AG04450 (cell line): ENCODE results near the gene INPP5A. TPM values are rescaled to one million over a fixed set of nuclear protein-coding genes. Genes with fewer than 3 reads are reported as not detected.

Source experiments
- CTCF ChIA-PET: fragments of 300-600, 350-600 bp; formaldehyde crosslinking; extraction: SDS; loops from one replicate; lab custom pipeline; 2022; ENCODE audit warnings: antibody characterized with exemption, inconsistent platforms; lab: Charles Lee
- POLR2A ChIA-PET: fragments of 350-600 bp; formaldehyde crosslinking; extraction: SDS; loops from one replicate; lab custom pipeline; 2021; ENCODE audit warnings: antibody characterized with exemption, inconsistent platforms; lab: Yijun Ruan, JAX
- DNase-seq: peaks from one replicate; pipeline ENCODE4 v3.0.0-alpha.2; 2011; ENCODE audit warnings: low read depth, low spot score
- H3K27ac ChIP-seq: one replicate; pipeline ENCODE4 v1.5.1; 2012; ENCODE audit warnings: low read depth, low read length, control low read depth
- H3K27me3 ChIP-seq: one replicate; pipeline ENCODE4 v1.6.0; 2012; ENCODE audit warnings: low read length; ENCODE audit not compliant: control insufficient read depth, insufficient read depth
- H3K4me3 ChIP-seq: 2 replicates; pipeline ENCODE4 v1.5.1; 2011; ENCODE audit warnings: mild to moderate bottlenecking, low read depth, low read length, control low read depth
- H3K9me3 ChIP-seq: 2 replicates; pipeline ENCODE4 v1.5.1; 2012; ENCODE audit warnings: low read length; ENCODE audit not compliant: control insufficient read depth, insufficient read depth
- CTCF ChIP-seq: IDR thresholded peaks from 2 replicates; pipeline ENCODE4 v1.5.1; 2011; ENCODE audit warnings: low read depth, low read length, control low read depth, inconsistent platforms
- polyA plus RNA-seq: library from polyadenylated mRNA; depleted of rRNA; stranded (reverse); fragments of >200 nt; gene quantifications from 2 replicates; pipeline ENCODE4 v1.2.3, GENCODE V29; 2011

Gene INPP5A
- polyA plus RNA-seq, 1 experiment, result 22.5 TPM

- POLR2A ChIA-PET, result no interaction called here
- CTCF ChIA-PET, result interaction anchor here (0.5 to 0.8 kb wide), 3 partner anchors 11 to 85 kb away, joined by 3 read pairs; no protein-coding TSS in a partner anchor
- TF ChIP-seq CTCF, result no peak
Observed at GRCh38 chr10:132528064-132528691, 9.4 kb upstream of the INPP5A start.

GRCh38 chr10:132532179-132532578 is 5.4 kb upstream of the INPP5A start:
- no peak for TF ChIP-seq CTCF
- Histone ChIP-seq H3K27me3 (no peaks in the 10 kb centered on the region), H3K4me3 (no peak overlapping the region), H3K9me3 (peaks cover 9% of the 10 kb centered on the region), H3K27ac (no peak overlapping the region)
- ChIA-PET POLR2A (interaction anchor here (1.9 kb wide), 1 partner anchor 15 kb away, joined by 4 read pairs; no protein-coding TSS in a partner anchor), CTCF (interaction anchor here (1.3 kb wide), 1 partner anchor 78 kb away, joined by 5 read pairs; no protein-coding TSS in a partner anchor)
- no peak for DNase-seq

More at GRCh38 chr10:132528064-132528691, 9.4 kb upstream of the INPP5A start:
- H3K27ac ChIP-seq, result peak overlapping the region; percentile 21
- H3K9me3 ChIP-seq, result peaks cover 9% of the 10 kb centered on the region
- no peak for DNase-seq
- H3K27me3 ChIP-seq, result no peaks in the 10 kb centered on the region
- no peak overlapping the region for H3K4me3 ChIP-seq

GRCh38 chr10:132532749-132533560 is 4.6 kb upstream of the INPP5A start:
- H3K4me3 ChIP-seq, result no peak overlapping the region
- TF ChIP-seq CTCF, result no peak
- no peaks in the 10 kb centered on the region for H3K27me3 ChIP-seq
- peaks cover 4% of the 10 kb centered on the region for H3K9me3 ChIP-seq
- CTCF ChIA-PET, result no interaction called here
- peak; percentile 54 for DNase-seq
- H3K27ac ChIP-seq, result no peak overlapping the region
- POLR2A ChIA-PET, result interaction anchor here (1.9 kb wide), 1 partner anchor 16 kb away, joined by 4 read pairs; no protein-coding TSS in a partner anchor

DNA sequence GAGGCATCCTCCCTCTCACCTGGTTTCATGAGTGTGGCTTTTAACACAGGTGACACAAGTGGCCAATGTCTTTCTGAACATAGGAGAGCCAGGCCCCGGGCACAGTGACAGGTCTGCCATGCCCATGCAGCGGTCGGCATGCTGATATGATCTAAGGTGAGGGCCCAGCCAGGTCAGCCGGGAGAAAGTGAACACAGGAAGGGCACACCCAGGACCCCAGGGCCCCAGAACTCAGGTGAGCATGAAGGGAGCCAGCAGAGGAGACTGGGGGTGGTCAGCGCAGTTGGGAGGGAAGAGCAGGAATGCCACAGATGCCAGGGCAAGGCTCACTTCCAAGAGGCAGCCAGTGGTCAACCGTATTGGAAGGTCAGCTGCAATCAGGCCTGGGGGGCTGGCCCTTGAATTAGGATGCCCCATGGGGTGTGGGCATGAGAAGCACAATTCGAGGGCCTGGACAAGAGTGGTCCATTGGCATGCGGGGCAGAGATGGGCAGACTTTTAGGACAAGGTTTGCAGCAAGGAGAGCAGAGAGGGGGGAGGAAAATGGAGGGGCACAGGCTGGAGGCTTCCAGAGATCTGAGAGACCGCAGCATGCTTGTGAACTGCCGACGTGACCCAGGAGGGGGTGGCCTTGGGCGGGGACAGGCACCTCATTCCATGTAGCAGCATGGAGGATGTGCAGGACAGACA is 3.9 kb upstream of the INPP5A start:
- no peak for DNase-seq
- CTCF ChIA-PET, result no interaction called here
- no peak for TF ChIP-seq CTCF
- Histone ChIP-seq H3K4me3 (no peak overlapping the region), H3K27me3 (no peaks in the 10 kb centered on the region), H3K9me3 (peaks cover 4% of the 10 kb centered on the region), H3K27ac (no peak overlapping the region)
- POLR2A ChIA-PET, result no interaction called here
